Lung (tissue), 16 donors: Measurements from ENCODE around the gene ODAM. TPM values are rescaled to one million over a fixed set of nuclear protein-coding genes. Genes with fewer than 3 reads are reported as not detected.

ENCODE experiments used
- ATAC-seq: fragments of 200-7000 bp; cut with Tn5 transposase; one replicate; pipeline ENCODE4 v1.9.1; 2020; ENCODE audit warnings: moderate number of reproducible peaks; ENCODE audit not compliant: insufficient read depth, low FRiP score
- DNase-seq, 3 donors: peaks; one replicate each; pipeline ENCODE4 v3.0.0-alpha.2; 2013 to 2017
- H3K27ac ChIP-seq, 2 donors: one replicate each; pipeline ENCODE4 v1.5.1; 2013; ENCODE audit warnings: mild to moderate bottlenecking in 2 of 2, moderate library complexity in 2 of 2, control low read depth in 1 of 2, inconsistent platforms in 1 of 2, low read depth in 1 of 2, low read length in 1 of 2
- H3K27me3 ChIP-seq, 3 donors: one replicate each; pipeline ENCODE4 v1.5.1; 2013; ENCODE audit warnings: low read length in 2 of 3; ENCODE audit not compliant: control insufficient read depth in 3 of 3, insufficient read depth in 3 of 3
- H3K36me3 ChIP-seq, 4 donors: one replicate each; pipeline ENCODE4 v1.5.1; 2013; ENCODE audit warnings: low read length in 4 of 4, mild to moderate bottlenecking in 1 of 4, moderate library complexity in 1 of 4; ENCODE audit not compliant: control insufficient read depth in 4 of 4, insufficient read depth in 4 of 4
- H3K4me1 ChIP-seq, 5 donors: one replicate each; pipeline ENCODE4 v1.5.1; 2013; ENCODE audit warnings: low read length in 5 of 5, mild to moderate bottlenecking in 2 of 5, moderate library complexity in 1 of 5; ENCODE audit not compliant: control insufficient read depth in 5 of 5, insufficient read depth in 5 of 5
- H3K4me3 ChIP-seq: one replicate; pipeline ENCODE4 v1.5.1; 2013; ENCODE audit warnings: mild to moderate bottlenecking, control low read depth, moderate library complexity
- H3K9ac ChIP-seq, 2 donors: one replicate each; pipeline ENCODE4 v1.5.1; 2013; ENCODE audit warnings: low read length in 2 of 2, control low read depth in 1 of 2; ENCODE audit not compliant: insufficient read depth in 1 of 2
- H3K9me3 ChIP-seq, 4 donors: one replicate each; pipeline ENCODE4 v1.5.1; 2013; ENCODE audit warnings: low read length in 3 of 4, mild to moderate bottlenecking in 1 of 4, moderate library complexity in 1 of 4; ENCODE audit not compliant: control insufficient read depth in 4 of 4, insufficient read depth in 3 of 4
- WGBS, 2 donors: extraction: QIAGEN DNeasy Blood & Tissue Kit; methylation state at CpG; one replicate each; pipeline ENCODE4 v1.1.7; 2013; 5-methylcytosine and 5-hydroxymethylcytosine counted together
- long read RNA-seq, 5 donors: transcript quantifications; one replicate each; lab custom pipeline, GENCODE V29; 2026
- polyA plus RNA-seq, 2 donors: library from polyadenylated mRNA; stranded (reverse); fragments of 200-250 nt; gene quantifications; one replicate each; pipeline ENCODE4 v1.2.1, GENCODE V29; 2013
- total RNA-seq, 2 donors: library from RNA; depleted of rRNA in 1 of 2; stranded (reverse); fragments of >200 nt in 1 of 2; gene quantifications; one replicate each; pipeline ENCODE4 v1.2.1, GENCODE V29; 2014 to 2021
- TF ChIP-seq, protein P1 (sequence below): IDR thresholded peaks from 2 replicates; pipeline ENCODE4 v1.5.1; 2012; ENCODE audit warnings: mild to moderate bottlenecking; ENCODE audit errors: control extremely low read depth, extremely low read depth
- donor health status: control.
- donor health status: control.
- donor health status: Bipolar disorder and iron deficiency.
- donor health status: healthy.
- donor health status: DM: yes; HTN: yes; CAD: no.

ODAM gene, protein sequence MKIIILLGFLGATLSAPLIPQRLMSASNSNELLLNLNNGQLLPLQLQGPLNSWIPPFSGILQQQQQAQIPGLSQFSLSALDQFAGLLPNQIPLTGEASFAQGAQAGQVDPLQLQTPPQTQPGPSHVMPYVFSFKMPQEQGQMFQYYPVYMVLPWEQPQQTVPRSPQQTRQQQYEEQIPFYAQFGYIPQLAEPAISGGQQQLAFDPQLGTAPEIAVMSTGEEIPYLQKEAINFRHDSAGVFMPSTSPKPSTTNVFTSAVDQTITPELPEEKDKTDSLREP
- 1 to 10 TPM; 2.4 to 8.8 TPM for total RNA-seq
- polyA plus RNA-seq: 1 to 10 TPM; 1.6 to 3.2 TPM
- long read RNA-seq, donor 1, partial matches to known transcripts: 6 of 6 reads
- long read RNA-seq, donor 1, other reads (novel, unspliced or antisense): 0 of 6 reads
- long read RNA-seq, donor 2: 0 reads
- long read RNA-seq, donor 3: 0 reads
- long read RNA-seq, donor 4: 0 reads
- long read RNA-seq, donor 5: 0 reads

DNA sequence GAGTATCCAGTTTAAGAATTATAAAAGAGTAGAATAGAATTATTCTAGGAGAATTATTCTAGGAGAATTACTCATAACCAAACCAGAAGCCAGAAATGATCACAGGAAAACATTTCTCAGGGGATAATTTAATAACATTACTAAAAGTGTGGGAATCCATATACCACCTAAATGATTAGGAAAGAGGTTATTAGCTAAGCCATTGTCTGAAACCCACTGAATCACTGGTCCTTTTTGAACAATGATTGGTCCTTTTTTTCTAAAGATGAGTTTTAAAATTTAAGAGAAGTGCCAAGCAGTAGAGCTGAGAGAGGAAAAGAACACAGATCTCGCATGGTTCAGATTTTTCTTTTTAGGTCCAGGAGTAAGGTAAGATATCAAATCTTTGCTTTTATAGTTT, at the start of gene ODAM:
Gene ODAM (plus strand): TSS at position 301 of the 400 bp plus-strand sequence. CDS start 819 bp downstream, outside the sequence.
- ATAC-seq (no peak), DNase-seq (no peak)
- Histone ChIP-seq H3K4me1 (peaks cover 0 to 27% (median 0%) of the 10 kb centered on the region in 5 donors), H3K9me3 (no peaks in the 10 kb centered on the region), H3K27ac (no peak within 1 kb of the TSS), H3K9ac (no peak within 1 kb of the TSS), H3K4me3 (no peak within 1 kb of the TSS), H3K27me3 (no peaks in the 10 kb centered on the region), H3K36me3 (no peaks in the 10 kb centered on the region)
- TF ChIP-seq, protein P1, sequence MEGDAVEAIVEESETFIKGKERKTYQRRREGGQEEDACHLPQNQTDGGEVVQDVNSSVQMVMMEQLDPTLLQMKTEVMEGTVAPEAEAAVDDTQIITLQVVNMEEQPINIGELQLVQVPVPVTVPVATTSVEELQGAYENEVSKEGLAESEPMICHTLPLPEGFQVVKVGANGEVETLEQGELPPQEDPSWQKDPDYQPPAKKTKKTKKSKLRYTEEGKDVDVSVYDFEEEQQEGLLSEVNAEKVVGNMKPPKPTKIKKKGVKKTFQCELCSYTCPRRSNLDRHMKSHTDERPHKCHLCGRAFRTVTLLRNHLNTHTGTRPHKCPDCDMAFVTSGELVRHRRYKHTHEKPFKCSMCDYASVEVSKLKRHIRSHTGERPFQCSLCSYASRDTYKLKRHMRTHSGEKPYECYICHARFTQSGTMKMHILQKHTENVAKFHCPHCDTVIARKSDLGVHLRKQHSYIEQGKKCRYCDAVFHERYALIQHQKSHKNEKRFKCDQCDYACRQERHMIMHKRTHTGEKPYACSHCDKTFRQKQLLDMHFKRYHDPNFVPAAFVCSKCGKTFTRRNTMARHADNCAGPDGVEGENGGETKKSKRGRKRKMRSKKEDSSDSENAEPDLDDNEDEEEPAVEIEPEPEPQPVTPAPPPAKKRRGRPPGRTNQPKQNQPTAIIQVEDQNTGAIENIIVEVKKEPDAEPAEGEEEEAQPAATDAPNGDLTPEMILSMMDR: no peak
- whole genome bisulfite sequencing, 2 donors: 82 to 91% methylated on average over 1 of the region's 1 CpG

DNA sequence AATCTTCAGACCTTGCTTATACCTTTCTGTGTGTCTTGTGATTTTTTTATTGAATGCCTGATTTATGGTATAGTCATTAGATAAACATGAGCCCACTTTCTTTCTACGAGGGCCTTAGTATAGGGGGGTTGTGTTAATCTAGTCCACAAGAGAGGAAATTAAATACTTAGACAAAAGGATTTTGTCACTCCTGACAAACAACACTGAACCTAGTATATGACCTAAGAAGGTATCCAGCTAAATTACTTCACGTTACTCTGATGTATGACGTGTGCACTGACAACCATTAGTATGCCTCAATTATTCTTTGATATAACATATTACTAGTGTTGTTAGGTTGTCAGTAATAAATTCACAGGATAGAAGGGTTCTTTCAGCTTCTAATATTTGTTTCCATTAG, 44.3 kb upstream of the ODAM start:
- 62 to 75% methylated on average over 3 of the region's 3 CpGs for WGBS, 2 donors
- no peak for ATAC-seq
- Histone ChIP-seq H3K9me3 (no peaks in the 10 kb centered on the region), H3K36me3 (no peaks in the 10 kb centered on the region), H3K27me3 (no peaks in the 10 kb centered on the region), H3K4me1 (no peaks in the 10 kb centered on the region), H3K4me3 (no peak overlapping the region), H3K9ac (no peak overlapping the region), H3K27ac (no peak overlapping the region)
- TF ChIP-seq, protein P1: no peak
- no peak for DNase-seq

DNA sequence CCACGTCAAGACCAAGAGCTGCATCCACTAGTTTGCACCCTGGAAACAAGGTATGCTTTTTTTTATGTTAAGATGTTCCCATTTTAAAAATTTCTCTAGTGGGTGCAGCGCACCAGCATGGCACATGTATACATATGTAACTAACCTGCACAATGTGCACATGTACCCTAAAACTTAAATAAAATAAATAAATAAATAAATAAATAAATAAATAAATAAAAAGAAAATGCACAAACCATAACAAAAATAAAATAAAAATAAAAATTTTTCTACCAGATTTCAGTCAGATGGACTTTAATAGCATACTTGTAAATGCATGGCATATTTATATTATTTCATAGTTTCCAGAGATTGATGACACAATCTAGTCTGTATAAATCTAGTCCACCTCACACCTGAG, 43.4 kb upstream of the ODAM start:
- no peaks in the 10 kb centered on the region for H3K27me3 ChIP-seq
- 87 to 92% methylated on average over 2 of the region's 2 CpGs for WGBS, 2 donors
- no peak overlapping the region for H3K4me3 ChIP-seq
- H3K9ac ChIP-seq: no peak overlapping the region
- no peaks in the 10 kb centered on the region for H3K4me1 ChIP-seq
- no peaks in the 10 kb centered on the region for H3K9me3 ChIP-seq
- TF ChIP-seq, protein P1: no peak
- ATAC-seq: no peak
- DNase-seq: no peak
- H3K27ac ChIP-seq: no peak overlapping the region
- H3K36me3 ChIP-seq: no peaks in the 10 kb centered on the region

DNA sequence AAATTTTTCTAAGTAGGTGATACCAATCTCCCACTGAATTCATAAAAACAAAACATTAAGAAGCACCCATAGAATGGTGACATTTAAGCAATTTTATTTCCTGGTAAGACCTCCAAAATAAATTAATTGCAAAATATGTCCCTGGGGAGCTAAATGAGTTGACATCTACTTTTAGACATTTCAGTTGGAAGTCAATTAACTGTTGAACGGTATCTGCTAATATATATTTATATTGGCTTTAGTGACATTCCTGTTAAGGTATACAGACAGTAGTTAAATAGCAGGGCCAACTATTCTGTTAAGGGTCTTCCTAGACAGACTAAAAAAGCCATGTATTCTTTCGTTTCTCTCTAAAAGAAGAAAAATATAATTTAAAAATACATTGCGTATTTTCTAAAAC, 41.6 kb upstream of the ODAM start, which contains the start of gene PRR27:
Gene PRR27 (plus strand): TSS at position 301 of the 400 bp plus-strand sequence. CDS start 139 bp downstream, outside the sequence.
- no peaks in the 10 kb centered on the region for H3K36me3 ChIP-seq
- ATAC-seq: no peak
- H3K27me3 ChIP-seq: no peaks in the 10 kb centered on the region
- no peak within 1 kb of the TSS for H3K4me3 ChIP-seq
- no peak within 1 kb of the TSS for H3K9ac ChIP-seq
- no peak for DNase-seq
- H3K27ac ChIP-seq: no peak within 1 kb of the TSS
- 88 to 92% methylated on average over 3 of the region's 3 CpGs for WGBS, 2 donors
- no peaks in the 10 kb centered on the region for H3K4me1 ChIP-seq
- TF ChIP-seq, protein P1: no peak
- no peaks in the 10 kb centered on the region for H3K9me3 ChIP-seq
